ENCODE data around the gene ANKRD63.

ANKRD63 gene

DNA sequence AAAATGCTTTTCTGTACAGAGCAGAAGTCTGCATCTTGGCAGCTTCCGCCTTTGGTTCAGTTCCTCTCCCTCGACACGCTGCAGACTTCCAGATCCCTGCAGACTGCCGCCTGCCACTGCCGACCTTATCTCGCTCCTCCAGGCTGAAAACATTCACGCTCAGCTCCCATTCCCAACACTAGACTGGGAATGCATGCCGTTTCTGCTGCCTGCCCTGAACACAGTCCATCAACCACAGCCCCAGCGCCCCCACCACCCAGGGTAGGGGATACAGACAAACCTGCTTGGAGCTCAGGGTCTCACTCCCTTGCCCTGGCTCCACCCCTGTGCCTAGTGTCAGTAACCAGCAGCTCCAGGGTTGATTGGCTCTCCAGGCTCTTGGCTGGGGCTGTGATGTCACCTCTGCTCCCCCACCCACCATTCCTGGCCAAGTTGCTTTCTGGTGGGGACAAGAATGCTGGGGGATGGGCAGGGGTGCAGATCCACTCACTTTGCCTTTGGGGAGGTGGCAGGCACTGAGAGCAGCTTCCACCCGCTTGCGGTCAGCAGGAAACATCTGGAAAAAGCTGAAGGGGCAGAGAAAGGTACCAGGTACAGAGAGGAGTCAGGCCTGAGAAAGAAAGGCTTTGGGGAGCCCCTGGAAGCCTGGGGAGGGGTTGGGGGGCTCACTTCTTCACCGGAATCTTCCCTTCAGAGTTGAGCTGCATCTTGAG is 18.8 kb upstream of the ANKRD63 start:
- TF ChIP-seq, protein P1, sequence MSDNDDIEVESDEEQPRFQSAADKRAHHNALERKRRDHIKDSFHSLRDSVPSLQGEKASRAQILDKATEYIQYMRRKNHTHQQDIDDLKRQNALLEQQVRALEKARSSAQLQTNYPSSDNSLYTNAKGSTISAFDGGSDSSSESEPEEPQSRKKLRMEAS (IDR thresholded peaks at IDR 0.05; ENCODE audit: low read depth, low read length): no peak
- TF ChIP-seq, protein P2, sequence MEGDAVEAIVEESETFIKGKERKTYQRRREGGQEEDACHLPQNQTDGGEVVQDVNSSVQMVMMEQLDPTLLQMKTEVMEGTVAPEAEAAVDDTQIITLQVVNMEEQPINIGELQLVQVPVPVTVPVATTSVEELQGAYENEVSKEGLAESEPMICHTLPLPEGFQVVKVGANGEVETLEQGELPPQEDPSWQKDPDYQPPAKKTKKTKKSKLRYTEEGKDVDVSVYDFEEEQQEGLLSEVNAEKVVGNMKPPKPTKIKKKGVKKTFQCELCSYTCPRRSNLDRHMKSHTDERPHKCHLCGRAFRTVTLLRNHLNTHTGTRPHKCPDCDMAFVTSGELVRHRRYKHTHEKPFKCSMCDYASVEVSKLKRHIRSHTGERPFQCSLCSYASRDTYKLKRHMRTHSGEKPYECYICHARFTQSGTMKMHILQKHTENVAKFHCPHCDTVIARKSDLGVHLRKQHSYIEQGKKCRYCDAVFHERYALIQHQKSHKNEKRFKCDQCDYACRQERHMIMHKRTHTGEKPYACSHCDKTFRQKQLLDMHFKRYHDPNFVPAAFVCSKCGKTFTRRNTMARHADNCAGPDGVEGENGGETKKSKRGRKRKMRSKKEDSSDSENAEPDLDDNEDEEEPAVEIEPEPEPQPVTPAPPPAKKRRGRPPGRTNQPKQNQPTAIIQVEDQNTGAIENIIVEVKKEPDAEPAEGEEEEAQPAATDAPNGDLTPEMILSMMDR (IDR thresholded peaks at IDR 0.05; ENCODE audit: low read depth, low read length): no peak
- TF ChIP-seq POLR2A (IDR thresholded peaks at IDR 0.05; ENCODE audit: extremely low read depth, insufficient read length) (no peak), MYC (IDR thresholded peaks at IDR 0.05; ENCODE audit: low read depth, low read length) (no peak)
- no peak for DNase-seq (ENCODE audit: low read depth)
- H3K4me3 ChIP-seq (ENCODE audit: low read depth, low read length): no peak overlapping the region

DNA sequence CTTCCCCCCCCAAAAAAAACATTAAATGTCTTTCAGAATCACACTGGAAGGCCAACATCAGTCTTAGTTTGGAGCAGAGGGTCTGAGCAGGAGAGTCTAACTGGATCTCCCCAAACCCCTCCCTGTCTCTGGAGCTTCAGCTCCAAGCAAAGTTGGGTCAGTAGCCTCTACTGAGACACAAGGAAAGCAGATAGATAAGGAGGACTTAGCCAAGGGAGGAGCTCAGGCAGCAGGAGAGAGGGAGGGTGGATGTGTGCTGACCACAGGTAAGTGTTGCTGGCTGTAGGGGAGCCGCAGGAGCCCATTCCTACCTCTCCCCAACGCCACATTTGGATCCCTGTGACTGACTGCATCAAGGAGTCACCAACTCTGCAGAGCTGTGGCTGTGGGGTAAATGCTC is 17.9 kb upstream of the ANKRD63 start:
- no peak overlapping the region for H3K4me3 ChIP-seq (ENCODE audit: low read depth, low read length)
- TF ChIP-seq, protein P1 (IDR thresholded peaks at IDR 0.05; ENCODE audit: low read depth, low read length): no peak
- TF ChIP-seq MYC (IDR thresholded peaks at IDR 0.05; ENCODE audit: low read depth, low read length) (no peak), POLR2A (IDR thresholded peaks at IDR 0.05; ENCODE audit: extremely low read depth, insufficient read length) (no peak)
- TF ChIP-seq, protein P2 (IDR thresholded peaks at IDR 0.05; ENCODE audit: low read depth, low read length): no peak
- DNase-seq (ENCODE audit: low read depth): no peak

DNA sequence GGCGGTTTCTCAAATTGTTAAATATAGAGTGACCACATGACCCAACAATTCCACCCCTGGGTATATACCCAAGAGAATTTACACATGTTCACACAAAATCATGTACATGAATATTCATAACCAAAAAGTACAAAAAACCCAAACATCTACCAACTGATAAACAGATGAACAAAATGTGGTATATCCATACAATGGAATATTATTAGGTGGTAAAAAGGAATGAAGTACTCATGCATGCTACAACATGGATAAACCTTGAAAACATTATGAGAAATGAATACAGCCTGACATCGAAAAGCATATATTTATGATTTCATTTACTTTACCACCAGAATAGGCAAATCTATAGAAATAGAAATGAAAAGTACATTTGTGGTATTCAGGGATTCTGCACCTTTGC is 17.5 kb upstream of the ANKRD63 start:
- TF ChIP-seq POLR2A (IDR thresholded peaks at IDR 0.05; ENCODE audit: extremely low read depth, insufficient read length) (no peak), MYC (IDR thresholded peaks at IDR 0.05; ENCODE audit: low read depth, low read length) (no peak)
- TF ChIP-seq, protein P1 (IDR thresholded peaks at IDR 0.05; ENCODE audit: low read depth, low read length): no peak
- TF ChIP-seq, protein P2 (IDR thresholded peaks at IDR 0.05; ENCODE audit: low read depth, low read length): no peak
- H3K4me3 ChIP-seq (ENCODE audit: low read depth, low read length): no peak overlapping the region
- DNase-seq (ENCODE audit: low read depth): no peak

DNA sequence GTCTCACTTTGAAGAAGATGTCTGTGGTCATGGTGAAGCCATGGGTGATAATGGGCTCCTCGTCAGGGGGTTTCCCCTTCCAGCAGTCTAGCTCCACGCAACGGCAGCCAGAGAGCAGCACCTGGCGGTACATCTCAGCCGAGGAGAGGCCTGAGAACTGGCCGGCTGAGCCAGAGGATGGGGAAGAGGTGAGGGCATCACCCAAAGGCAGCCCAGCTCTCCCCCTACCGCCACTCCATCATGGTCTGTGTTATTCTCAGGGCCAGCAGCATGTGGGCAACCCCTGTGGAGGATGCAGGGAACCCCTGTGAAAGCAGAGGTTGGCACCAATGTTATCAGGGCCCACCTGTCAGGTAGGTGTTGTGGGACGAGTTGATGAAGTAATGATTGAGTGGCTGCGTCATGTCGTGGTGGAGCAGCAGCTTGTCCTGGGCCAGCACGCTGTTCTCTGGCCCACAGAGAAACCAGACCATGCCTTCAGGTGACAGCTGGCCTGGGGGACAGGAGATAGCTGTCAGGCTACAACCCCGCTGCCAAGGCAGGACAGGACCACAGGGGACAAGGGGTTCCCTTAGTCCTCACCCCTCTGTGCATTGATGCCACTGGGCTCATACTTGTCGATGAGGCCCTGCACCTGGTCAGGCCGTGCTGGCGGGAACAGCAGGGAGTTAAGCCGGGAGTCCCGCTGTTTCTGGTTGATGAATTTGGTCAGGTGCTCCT is 15.5 kb upstream of the ANKRD63 start:
- no peak for DNase-seq (ENCODE audit: low read depth)
- TF ChIP-seq POLR2A (IDR thresholded peaks at IDR 0.05; ENCODE audit: extremely low read depth, insufficient read length) (no peak), MYC (IDR thresholded peaks at IDR 0.05; ENCODE audit: low read depth, low read length) (no peak)
- TF ChIP-seq, protein P1 (IDR thresholded peaks at IDR 0.05; ENCODE audit: low read depth, low read length): no peak
- TF ChIP-seq, protein P2 (IDR thresholded peaks at IDR 0.05; ENCODE audit: low read depth, low read length): no peak
- no peak overlapping the region for H3K4me3 ChIP-seq (ENCODE audit: low read depth, low read length)

DNA sequence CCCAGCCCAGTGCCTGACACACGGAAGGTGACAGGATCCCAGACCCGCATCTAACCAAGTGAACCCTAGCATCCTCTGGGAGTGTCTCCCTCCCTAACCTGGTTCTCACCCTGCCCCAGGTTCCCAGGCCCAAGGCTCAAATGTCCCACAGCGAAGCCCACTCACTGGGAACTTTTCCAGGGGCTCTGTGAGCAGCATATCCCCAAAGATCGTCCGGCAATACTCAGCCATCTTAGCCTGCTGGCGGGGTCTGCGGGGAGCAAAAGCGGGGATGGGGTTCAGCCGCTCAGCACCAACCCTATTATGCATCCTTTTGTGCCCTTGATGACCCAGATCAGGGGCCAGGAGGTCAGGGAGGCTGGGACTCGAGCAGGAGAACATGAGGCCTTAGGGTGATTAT is 14.5 kb upstream of the ANKRD63 start:
- H3K4me3 ChIP-seq (ENCODE audit: low read depth, low read length): no peak overlapping the region
- no peak for DNase-seq (ENCODE audit: low read depth)
- TF ChIP-seq POLR2A (IDR thresholded peaks at IDR 0.05; ENCODE audit: extremely low read depth, insufficient read length): no peak
- TF ChIP-seq, protein P2 (IDR thresholded peaks at IDR 0.05; ENCODE audit: low read depth, low read length): no peak
- TF ChIP-seq MYC (IDR thresholded peaks at IDR 0.05; ENCODE audit: low read depth, low read length): no peak
- TF ChIP-seq, protein P1 (IDR thresholded peaks at IDR 0.05; ENCODE audit: low read depth, low read length): no peak

All from NB4 (cell line).